Tibial nerve (tissue), 3 donors: ENCODE results near the gene LPIN1.

ENCODE experiments used
- POLR2A ChIP-seq, 2 donors: fragments of 450-650 bp; IDR thresholded peaks; one replicate each; pipeline ENCODE4 v1.6.1; 2017; ENCODE audit warnings: antibody characterized with exemption in 2 of 2, mild to moderate bottlenecking in 2 of 2, moderate library complexity in 2 of 2
- TF ChIP-seq, protein P1 (sequence below), 5 experiments: fragments of 200-600 bp in 3 of 5; fragments of 450-650 bp in 2 of 5; sonication (generic) in 3 of 5; IDR thresholded peaks; one replicate each; pipeline ENCODE4 v1.5.1; 2016 to 2019; ENCODE audit warnings: antibody characterized with exemption in 5 of 5, mild to moderate bottlenecking in 3 of 5, moderate library complexity in 2 of 5

- no peak for TF ChIP-seq POLR2A (IDR thresholded peaks at IDR 0.05)
- TF ChIP-seq, protein P1, sequence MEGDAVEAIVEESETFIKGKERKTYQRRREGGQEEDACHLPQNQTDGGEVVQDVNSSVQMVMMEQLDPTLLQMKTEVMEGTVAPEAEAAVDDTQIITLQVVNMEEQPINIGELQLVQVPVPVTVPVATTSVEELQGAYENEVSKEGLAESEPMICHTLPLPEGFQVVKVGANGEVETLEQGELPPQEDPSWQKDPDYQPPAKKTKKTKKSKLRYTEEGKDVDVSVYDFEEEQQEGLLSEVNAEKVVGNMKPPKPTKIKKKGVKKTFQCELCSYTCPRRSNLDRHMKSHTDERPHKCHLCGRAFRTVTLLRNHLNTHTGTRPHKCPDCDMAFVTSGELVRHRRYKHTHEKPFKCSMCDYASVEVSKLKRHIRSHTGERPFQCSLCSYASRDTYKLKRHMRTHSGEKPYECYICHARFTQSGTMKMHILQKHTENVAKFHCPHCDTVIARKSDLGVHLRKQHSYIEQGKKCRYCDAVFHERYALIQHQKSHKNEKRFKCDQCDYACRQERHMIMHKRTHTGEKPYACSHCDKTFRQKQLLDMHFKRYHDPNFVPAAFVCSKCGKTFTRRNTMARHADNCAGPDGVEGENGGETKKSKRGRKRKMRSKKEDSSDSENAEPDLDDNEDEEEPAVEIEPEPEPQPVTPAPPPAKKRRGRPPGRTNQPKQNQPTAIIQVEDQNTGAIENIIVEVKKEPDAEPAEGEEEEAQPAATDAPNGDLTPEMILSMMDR (IDR thresholded peaks at IDR 0.05), result no peak
These were observed 74.2 kb downstream of the LPIN1 start for GRCh38 chr2:11820650-11821049.
